Measurements from ENCODE around the gene PPP1R12B. TPM values are rescaled to one million over a fixed set of nuclear protein-coding genes. Genes with fewer than 3 reads are reported as not detected.

Gene PPP1R12B
- total and polyA plus RNA-seq, 2 experiments from 2014 or later, result 13.2 to 13.8 TPM

DNA sequence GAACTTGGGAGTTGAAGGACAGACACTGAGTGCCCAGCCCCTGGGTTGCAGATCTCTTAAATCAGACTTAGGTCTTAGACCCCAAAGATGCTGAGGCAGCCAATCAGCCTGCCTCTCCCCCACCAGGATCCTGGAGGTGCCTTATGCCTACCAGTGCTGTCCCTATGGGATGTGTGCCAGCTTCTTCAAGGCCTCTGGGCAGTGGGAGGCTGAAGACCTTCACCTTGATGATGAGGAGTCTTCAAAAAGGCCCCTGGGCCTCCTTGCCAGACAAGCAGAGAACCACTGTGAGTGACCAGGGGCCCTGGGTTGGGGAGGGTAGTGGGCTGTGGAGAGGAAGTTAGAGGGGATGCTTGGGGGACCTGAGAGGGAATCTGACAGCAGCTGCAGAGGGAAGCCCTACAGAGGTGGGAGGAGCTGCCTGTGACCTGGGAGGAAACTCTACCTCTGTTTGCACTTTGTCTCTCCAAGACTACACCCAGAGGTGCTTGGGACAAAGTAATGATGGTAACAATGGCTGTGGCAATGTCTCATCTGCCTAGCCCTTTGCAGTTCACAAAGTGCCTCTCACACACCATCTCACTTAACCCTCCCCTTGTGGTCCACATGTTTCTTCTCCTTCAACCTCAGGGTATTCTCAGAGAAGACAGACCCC lies 38.3 kb upstream of the PPP1R12B start:
- no peak overlapping the region for H3K27ac Mint-ChIP-seq
- Histone ChIP-seq H3F3A (replicated peaks; ENCODE audit: low read depth) (no peaks in the 10 kb centered on the region), H3K9me2 (ENCODE audit: insufficient read depth) (no peaks in the 10 kb centered on the region), H3K4me1 (ENCODE audit: insufficient read depth) (no peaks in the 10 kb centered on the region), H4K20me1 (replicated peaks; ENCODE audit: insufficient read depth) (no peaks in the 10 kb centered on the region), H3K27ac (ENCODE audit: low read depth) (no peak overlapping the region), H3K36me3 (ENCODE audit: insufficient read depth) (no peaks in the 10 kb centered on the region), H3K27me3 (ENCODE audit: insufficient read depth) (no peaks in the 10 kb centered on the region), H3K79me2 (replicated peaks; ENCODE audit: insufficient read depth) (no peaks in the 10 kb centered on the region), H3K4me2 (no peak overlapping the region), H3K4me3 (no peak overlapping the region), H2AFZ (no peak overlapping the region)
- TF ChIP-seq STAT1 (IDR thresholded peaks at IDR 0.05; ENCODE audit: unreplicated experiment) (no peak), JUNB (IDR thresholded peaks at IDR 0.05; ENCODE audit: unreplicated experiment) (no peak), EZH2phosphoT487 (IDR thresholded peaks at IDR 0.05; ENCODE audit: unreplicated experiment) (no peak), ZNF114 (CRISPR knock-in tag; IDR thresholded peaks at IDR 0.05) (no peak), CREB1 (CRISPR knock-in tag; IDR thresholded peaks at IDR 0.05; ENCODE audit: low read depth) (no peak), EZH2 (IDR thresholded peaks at IDR 0.05; ENCODE audit: low read depth, unreplicated experiment) (no peak), POLR2AphosphoS5 (IDR thresholded peaks at IDR 0.05; ENCODE audit: low read depth) (no peak)
- TF ChIP-seq, protein P1, sequence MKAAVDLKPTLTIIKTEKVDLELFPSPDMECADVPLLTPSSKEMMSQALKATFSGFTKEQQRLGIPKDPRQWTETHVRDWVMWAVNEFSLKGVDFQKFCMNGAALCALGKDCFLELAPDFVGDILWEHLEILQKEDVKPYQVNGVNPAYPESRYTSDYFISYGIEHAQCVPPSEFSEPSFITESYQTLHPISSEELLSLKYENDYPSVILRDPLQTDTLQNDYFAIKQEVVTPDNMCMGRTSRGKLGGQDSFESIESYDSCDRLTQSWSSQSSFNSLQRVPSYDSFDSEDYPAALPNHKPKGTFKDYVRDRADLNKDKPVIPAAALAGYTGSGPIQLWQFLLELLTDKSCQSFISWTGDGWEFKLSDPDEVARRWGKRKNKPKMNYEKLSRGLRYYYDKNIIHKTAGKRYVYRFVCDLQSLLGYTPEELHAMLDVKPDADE (IDR thresholded peaks at IDR 0.05), result no peak
- TF ChIP-seq, protein P2, sequence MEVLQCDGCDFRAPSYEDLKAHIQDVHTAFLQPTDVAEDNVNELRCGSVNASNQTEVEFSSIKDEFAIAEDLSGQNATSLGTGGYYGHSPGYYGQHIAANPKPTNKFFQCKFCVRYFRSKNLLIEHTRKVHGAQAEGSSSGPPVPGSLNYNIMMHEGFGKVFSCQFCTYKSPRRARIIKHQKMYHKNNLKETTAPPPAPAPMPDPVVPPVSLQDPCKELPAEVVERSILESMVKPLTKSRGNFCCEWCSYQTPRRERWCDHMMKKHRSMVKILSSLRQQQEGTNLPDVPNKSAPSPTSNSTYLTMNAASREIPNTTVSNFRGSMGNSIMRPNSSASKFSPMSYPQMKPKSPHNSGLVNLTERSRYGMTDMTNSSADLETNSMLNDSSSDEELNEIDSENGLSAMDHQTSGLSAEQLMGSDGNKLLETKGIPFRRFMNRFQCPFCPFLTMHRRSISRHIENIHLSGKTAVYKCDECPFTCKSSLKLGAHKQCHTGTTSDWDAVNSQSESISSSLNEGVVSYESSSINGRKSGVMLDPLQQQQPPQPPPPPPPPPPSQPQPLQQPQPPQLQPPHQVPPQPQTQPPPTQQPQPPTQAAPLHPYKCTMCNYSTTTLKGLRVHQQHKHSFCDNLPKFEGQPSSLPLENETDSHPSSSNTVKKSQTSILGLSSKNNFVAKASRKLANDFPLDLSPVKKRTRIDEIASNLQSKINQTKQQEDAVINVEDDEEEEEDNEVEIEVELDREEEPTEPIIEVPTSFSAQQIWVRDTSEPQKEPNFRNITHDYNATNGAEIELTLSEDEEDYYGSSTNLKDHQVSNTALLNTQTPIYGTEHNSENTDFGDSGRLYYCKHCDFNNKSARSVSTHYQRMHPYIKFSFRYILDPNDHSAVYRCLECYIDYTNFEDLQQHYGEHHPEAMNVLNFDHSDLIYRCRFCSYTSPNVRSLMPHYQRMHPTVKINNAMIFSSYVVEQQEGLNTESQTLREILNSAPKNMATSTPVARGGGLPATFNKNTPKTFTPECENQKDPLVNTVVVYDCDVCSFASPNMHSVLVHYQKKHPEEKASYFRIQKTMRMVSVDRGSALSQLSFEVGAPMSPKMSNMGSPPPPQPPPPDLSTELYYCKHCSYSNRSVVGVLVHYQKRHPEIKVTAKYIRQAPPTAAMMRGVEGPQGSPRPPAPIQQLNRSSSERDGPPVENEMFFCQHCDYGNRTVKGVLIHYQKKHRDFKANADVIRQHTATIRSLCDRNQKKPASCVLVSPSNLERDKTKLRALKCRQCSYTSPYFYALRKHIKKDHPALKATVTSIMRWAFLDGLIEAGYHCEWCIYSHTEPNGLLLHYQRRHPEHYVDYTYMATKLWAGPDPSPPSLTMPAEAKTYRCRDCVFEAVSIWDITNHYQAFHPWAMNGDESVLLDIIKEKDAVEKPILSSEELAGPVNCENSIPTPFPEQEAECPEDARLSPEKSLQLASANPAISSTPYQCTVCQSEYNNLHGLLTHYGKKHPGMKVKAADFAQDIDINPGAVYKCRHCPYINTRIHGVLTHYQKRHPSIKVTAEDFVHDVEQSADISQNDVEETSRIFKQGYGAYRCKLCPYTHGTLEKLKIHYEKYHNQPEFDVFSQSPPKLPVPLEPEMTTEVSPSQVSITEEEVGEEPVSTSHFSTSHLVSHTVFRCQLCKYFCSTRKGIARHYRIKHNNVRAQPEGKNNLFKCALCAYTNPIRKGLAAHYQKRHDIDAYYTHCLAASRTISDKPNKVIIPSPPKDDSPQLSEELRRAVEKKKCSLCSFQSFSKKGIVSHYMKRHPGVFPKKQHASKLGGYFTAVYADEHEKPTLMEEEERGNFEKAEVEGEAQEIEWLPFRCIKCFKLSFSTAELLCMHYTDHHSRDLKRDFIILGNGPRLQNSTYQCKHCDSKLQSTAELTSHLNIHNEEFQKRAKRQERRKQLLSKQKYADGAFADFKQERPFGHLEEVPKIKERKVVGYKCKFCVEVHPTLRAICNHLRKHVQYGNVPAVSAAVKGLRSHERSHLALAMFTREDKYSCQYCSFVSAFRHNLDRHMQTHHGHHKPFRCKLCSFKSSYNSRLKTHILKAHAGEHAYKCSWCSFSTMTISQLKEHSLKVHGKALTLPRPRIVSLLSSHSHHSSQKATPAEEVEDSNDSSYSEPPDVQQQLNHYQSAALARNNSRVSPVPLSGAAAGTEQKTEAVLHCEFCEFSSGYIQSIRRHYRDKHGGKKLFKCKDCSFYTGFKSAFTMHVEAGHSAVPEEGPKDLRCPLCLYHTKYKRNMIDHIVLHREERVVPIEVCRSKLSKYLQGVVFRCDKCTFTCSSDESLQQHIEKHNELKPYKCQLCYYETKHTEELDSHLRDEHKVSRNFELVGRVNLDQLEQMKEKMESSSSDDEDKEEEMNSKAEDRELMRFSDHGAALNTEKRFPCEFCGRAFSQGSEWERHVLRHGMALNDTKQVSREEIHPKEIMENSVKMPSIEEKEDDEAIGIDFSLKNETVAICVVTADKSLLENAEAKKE (CRISPR knock-in tag; IDR thresholded peaks at IDR 0.05), result no peak
- TF ChIP-seq, protein P3, sequence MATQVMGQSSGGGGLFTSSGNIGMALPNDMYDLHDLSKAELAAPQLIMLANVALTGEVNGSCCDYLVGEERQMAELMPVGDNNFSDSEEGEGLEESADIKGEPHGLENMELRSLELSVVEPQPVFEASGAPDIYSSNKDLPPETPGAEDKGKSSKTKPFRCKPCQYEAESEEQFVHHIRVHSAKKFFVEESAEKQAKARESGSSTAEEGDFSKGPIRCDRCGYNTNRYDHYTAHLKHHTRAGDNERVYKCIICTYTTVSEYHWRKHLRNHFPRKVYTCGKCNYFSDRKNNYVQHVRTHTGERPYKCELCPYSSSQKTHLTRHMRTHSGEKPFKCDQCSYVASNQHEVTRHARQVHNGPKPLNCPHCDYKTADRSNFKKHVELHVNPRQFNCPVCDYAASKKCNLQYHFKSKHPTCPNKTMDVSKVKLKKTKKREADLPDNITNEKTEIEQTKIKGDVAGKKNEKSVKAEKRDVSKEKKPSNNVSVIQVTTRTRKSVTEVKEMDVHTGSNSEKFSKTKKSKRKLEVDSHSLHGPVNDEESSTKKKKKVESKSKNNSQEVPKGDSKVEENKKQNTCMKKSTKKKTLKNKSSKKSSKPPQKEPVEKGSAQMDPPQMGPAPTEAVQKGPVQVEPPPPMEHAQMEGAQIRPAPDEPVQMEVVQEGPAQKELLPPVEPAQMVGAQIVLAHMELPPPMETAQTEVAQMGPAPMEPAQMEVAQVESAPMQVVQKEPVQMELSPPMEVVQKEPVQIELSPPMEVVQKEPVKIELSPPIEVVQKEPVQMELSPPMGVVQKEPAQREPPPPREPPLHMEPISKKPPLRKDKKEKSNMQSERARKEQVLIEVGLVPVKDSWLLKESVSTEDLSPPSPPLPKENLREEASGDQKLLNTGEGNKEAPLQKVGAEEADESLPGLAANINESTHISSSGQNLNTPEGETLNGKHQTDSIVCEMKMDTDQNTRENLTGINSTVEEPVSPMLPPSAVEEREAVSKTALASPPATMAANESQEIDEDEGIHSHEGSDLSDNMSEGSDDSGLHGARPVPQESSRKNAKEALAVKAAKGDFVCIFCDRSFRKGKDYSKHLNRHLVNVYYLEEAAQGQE (IDR thresholded peaks at IDR 0.05; ENCODE audit: unreplicated experiment), result no peak
- TF ChIP-seq, protein P4, sequence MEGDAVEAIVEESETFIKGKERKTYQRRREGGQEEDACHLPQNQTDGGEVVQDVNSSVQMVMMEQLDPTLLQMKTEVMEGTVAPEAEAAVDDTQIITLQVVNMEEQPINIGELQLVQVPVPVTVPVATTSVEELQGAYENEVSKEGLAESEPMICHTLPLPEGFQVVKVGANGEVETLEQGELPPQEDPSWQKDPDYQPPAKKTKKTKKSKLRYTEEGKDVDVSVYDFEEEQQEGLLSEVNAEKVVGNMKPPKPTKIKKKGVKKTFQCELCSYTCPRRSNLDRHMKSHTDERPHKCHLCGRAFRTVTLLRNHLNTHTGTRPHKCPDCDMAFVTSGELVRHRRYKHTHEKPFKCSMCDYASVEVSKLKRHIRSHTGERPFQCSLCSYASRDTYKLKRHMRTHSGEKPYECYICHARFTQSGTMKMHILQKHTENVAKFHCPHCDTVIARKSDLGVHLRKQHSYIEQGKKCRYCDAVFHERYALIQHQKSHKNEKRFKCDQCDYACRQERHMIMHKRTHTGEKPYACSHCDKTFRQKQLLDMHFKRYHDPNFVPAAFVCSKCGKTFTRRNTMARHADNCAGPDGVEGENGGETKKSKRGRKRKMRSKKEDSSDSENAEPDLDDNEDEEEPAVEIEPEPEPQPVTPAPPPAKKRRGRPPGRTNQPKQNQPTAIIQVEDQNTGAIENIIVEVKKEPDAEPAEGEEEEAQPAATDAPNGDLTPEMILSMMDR (conservative IDR thresholded peaks at IDR 0.05; ENCODE audit: low read depth in 2 of 2), result no peak
- no peak overlapping the region for H3K4me3 Mint-ChIP-seq
- ATAC-seq (no peak), DNase-seq (ENCODE audit: low spot score) (no peak)
- H3K27me3 Mint-ChIP-seq (ENCODE audit: insufficient read depth, low read depth, poor library complexity), result peaks cover 14% of the 10 kb centered on the region
- no peaks in the 10 kb centered on the region for H3K9me3 Mint-ChIP-seq
- peaks cover 3% of the 10 kb centered on the region for H3K4me1 Mint-ChIP-seq
- no peaks in the 10 kb centered on the region for H3K36me3 Mint-ChIP-seq (ENCODE audit: low read depth)
